Measurements from ENCODE around the gene PRPSAP2.
A peak's percentile ranks its signal among the peaks of the same experiment; 100 is the strongest.

The PRPSAP2 gene

GRCh38 chr17:18866866-18867813, 9.2 kb downstream of the PRPSAP2 start:
- no peak for TF ChIP-seq CTCF (IDR thresholded peaks at IDR 0.05; ENCODE audit: low read depth, low read length, missing control alignments)
- in situ Hi-C loops (cut with HindIII; ENCODE audit: low pct_ligation_motif_present, low sequenced_read_pairs), result loop anchor here (25.0 kb wide), 1 partner anchor 95 kb away; the partner anchor contains the start of gene SLC5A10
- DNase-seq, result no peak
- Histone ChIP-seq H3K4me3 (ENCODE audit: low read depth, low read length) (no peak overlapping the region), H3K27me3 (replicated peaks) (no peaks in the 10 kb centered on the region), H3K36me3 (replicated peaks) (peaks cover 15% of the 10 kb centered on the region), H3K27ac (no peak overlapping the region)

- no peak overlapping the region for H3K4me3 ChIP-seq (ENCODE audit: low read depth, low read length)
- DNase-seq, result peak; percentile 19
- H3K27ac ChIP-seq, result no peak overlapping the region
- in situ Hi-C loops (cut with HindIII; ENCODE audit: low pct_ligation_motif_present, low sequenced_read_pairs), result no loop called here
- H3K36me3 ChIP-seq (replicated peaks), result peaks cover 29% of the 10 kb centered on the region
- H3K27me3 ChIP-seq (replicated peaks), result no peaks in the 10 kb centered on the region
- TF ChIP-seq CTCF (IDR thresholded peaks at IDR 0.05; ENCODE audit: low read depth, low read length, missing control alignments), result no peak
These were observed 19.2 kb downstream of the PRPSAP2 start for GRCh38 chr17:18877104-18877645.

GRCh38 chr17:18888766-18889290, 30.9 kb downstream of the PRPSAP2 start:
- H3K27ac ChIP-seq, result no peak overlapping the region
- no peak for DNase-seq
- H3K36me3 ChIP-seq (replicated peaks), result peaks cover 24% of the 10 kb centered on the region
- no peaks in the 10 kb centered on the region for H3K27me3 ChIP-seq (replicated peaks)
- TF ChIP-seq CTCF (IDR thresholded peaks at IDR 0.05; ENCODE audit: low read depth, low read length, missing control alignments), result no peak
- no peak overlapping the region for H3K4me3 ChIP-seq (ENCODE audit: low read depth, low read length)
- in situ Hi-C loops (cut with HindIII; ENCODE audit: low pct_ligation_motif_present, low sequenced_read_pairs), result no loop called here

GRCh38 chr17:18889658-18890057, 31.7 kb downstream of the PRPSAP2 start:
- Histone ChIP-seq H3K27ac (no peak overlapping the region), H3K27me3 (replicated peaks) (no peaks in the 10 kb centered on the region), H3K4me3 (ENCODE audit: low read depth, low read length) (no peak overlapping the region), H3K36me3 (replicated peaks) (peaks cover 19% of the 10 kb centered on the region)
- in situ Hi-C loops (cut with HindIII; ENCODE audit: low pct_ligation_motif_present, low sequenced_read_pairs), result no loop called here
- DNase-seq, result no peak
- no peak for TF ChIP-seq CTCF (IDR thresholded peaks at IDR 0.05; ENCODE audit: low read depth, low read length, missing control alignments)

- TF ChIP-seq CTCF (IDR thresholded peaks at IDR 0.05; ENCODE audit: low read depth, low read length, missing control alignments), result no peak
- no peak for DNase-seq
- Histone ChIP-seq H3K36me3 (replicated peaks) (peaks cover 17% of the 10 kb centered on the region), H3K27ac (no peak overlapping the region), H3K4me3 (ENCODE audit: low read depth, low read length) (no peak overlapping the region), H3K27me3 (replicated peaks) (no peaks in the 10 kb centered on the region)
- in situ Hi-C loops (cut with HindIII; ENCODE audit: low pct_ligation_motif_present, low sequenced_read_pairs), result no loop called here
These were observed 33.6 kb downstream of the PRPSAP2 start for GRCh38 chr17:18891541-18891940.

Measured in brain microvascular endothelial cell (primary cell).